HG02571 (cell line): Measurements from ENCODE around the gene IER3.
A peak's percentile ranks its signal among the peaks of the same experiment; 100 is the strongest.

ENCODE experiments used
- ATAC-seq: cut with Tn5 transposase; IDR thresholded peaks from one replicate; pipeline ENCODE4 v1.9.1; 2021; ENCODE audit warnings: mild to moderate bottlenecking, moderate library complexity; ENCODE audit not compliant: unreplicated experiment

Gene IER3

DNA sequence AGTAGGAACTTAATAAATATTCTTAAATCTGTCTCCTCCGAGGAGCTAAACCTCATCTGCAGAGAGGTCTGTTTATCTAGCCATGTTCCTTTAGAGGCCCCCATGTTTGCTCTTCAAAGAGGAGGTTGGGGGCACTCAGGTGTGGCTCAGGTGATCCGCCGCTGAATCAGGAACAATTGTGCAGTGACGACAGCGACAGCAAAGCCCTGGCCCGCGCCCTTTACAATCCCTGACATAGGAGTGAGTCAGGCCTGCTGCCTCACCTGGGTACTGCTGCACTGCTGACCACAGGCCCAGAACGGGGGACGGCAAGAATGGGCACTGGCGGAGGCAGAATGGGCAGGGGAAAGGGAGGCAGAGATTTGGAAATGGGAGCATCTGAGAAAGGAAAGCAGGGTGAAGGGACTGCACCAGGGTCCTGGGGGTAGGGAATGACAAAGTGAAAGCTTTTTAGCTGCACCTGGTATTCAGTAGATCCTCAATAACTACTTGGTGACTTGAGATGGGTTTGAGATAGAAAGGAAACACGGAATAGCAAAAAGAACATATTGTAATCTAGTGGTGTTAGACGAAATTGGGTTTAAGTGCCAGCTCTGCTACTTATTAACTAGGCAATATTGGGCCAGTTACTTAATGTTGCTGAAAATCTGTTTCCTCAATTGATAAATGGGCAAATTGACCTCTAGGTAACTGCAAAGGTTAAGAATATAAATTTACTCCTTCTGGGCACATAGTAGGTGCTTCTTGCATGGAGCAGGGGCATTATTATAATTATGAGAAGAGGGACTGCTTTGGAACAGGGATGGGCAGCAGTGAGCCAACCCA is 5.4 kb upstream of the IER3 start:
- ATAC-seq = no peak

DNA sequence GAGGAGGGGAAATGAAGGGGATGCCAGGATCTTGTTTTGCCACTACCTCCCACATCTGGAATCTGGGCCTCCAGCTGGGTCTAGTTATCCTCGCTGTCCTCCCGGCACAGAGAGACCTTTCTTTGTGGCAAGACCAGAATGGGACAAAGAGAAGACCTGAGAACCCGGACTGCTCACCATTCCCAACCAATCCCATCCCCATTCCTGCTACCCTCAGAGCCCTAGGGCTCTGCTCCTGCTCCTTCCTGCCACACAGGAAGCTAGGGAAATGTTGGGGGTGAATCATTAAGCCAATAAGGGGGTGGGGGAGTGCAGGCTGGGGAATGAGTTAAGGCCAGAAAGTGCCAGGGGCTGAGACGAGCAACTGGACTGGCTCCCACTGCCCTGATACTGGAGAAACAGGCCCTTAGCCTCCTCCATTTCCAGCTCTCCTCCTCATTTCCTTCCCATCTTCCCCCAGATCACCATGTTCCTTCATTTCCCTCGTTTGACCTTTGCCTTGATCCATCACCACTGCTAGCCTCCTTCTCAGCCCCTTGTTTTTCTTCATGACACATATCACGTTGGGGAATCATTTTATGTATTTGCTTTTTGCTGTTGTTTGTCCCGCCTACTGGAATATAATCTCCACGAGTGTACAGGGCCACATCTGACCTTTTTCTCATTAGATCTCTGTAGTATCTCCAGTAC is 4.6 kb upstream of the IER3 start:
- no peak for ATAC-seq

DNA sequence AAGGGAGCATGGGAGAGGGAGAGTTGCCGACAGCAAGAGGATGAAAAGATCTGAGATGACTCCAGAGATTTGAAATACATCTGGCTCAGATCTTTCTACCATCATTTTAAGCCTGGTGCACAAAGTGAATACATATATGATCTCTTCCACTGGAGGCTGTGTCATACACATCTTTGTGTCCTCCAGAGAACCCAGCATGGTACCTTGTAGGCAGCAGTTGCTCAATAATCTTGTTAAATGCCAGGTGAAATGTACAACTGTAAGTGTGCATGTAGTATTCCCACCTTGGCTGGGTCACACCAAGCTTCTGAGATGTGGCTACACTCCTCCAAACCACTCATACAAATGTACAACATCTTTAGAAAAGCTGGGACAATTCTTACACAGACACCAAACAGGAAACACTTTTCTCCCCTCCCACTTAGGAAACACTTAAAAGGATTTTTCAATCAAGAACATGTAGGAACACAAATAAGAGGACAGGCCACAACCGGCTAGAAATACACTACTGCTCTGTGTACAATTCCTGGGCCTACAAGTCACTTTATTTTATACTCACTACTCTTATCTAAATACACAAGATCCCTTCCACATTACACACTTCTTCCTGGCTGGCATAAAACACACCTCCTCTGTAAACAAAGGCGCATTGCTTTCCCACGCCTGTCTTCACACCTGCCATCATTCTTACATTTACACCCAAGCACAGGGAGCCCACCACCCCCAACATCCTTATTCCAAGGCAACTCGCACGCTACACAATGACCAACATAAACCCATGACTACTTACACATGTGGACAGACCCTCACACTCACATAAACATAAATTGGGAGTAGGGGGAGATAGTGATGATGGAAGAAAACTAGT is 3.8 kb upstream of the IER3 start:
- ATAC-seq = no peak

DNA sequence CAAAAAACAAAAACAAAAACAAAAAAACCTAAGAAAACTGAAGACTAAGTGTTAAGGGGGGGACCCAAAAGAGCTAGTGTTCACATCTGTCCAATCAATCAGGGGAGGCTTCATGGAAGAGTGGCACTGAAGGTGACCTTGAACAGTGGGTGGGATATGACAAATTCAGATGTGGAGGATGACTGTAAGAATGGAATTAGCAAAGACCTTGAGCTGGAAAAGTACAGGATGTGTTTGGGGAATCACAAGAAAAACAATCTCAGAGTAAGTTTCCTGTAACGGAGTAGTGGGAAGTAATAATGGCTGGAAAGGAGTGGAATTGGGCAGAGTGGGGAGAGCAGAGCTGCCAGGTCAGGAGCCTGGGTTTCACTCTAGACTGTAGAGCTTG is 2.9 kb upstream of the IER3 start:
- ATAC-seq = no peak

DNA sequence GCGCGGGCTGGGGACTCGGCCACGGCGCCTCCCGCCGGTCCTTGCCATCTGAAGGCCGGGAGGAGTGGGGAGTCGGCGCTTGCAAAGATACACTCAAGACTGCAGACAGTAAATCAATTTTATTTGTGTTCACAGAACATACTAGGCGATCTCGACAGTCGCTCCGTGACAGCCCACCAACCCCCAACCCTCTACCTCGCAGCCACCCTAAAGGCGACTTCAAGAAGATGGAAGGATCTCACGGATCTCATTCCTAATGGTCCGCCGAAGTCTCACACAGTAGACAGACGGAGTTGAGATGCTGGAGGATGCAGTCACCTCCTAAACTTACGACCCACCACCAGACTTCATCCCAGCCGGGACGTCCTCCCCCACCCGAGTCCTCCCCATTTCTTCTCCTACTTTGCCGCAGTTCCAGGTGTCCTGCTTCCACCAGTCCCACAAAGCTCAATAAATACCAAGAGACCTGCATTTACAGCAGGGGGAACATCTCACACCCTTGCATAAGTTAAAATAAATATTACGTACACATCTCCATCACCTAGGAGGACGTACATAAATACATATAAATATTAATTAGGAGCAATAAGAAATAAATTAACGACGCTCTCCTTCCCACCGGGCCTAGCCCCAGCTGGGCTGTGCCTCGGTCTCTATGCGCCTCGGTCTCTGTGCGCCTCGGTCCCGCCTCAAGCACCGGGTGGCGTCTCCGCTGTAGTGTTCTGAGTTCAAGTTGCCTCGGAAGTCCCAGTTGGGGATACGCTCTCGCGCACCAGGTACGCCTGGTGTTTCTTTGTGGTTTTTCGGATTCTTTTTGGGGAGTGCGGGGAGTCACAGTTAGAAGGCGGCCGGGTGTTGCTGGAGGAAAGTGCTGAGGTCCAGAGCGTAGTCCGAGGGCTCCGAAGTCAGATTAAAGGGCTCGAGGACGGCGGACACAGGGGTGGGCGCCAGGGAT is 971 bp downstream of the IER3 start:
- peak; percentile 20 for ATAC-seq

DNA sequence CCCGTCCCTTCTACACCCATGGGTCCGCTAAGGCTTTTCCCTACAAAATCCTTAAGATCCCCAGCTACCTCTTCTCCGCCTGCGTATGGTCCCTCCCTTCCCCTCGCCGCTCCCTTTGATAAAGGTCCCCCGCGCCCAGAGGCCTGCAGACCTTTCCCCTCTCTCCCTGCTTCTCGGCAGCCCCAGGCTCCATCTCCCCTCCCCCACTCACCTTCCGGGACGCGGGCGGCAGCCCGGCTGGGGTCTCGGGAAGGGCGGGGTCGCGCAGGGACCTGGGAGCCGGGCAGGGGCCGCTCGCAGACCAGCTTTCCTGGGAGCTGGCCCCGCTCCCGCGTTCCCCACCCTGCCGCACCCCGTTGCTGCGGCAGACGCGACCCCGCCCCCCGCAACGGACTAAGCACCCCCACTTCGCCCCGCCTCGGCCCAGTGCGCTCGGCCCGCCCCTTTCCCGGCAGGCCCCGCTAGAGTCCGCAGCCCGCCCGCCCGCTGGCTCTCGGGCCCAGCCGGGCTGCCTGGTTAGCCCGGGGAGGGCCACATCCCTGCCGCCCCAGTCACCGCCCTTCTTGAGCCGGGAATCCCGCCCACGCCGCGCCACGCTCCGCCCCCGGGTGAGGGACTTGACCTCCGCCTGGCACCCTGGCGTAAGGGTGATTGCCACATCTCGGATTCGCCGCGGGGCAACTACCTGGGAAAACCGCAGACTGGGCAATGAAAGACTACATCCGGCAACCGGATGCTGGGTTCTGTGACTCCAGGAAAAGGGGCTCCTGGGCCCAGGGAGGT is 1.8 kb downstream of the IER3 start, which contains the start of gene FLOT1:
TSS of gene FLOT1 (minus strand) at position 372 of the 783 bp plus-strand sequence. CDS start 498 bp downstream, outside the sequence.
- ATAC-seq = peak; percentile 67

DNA sequence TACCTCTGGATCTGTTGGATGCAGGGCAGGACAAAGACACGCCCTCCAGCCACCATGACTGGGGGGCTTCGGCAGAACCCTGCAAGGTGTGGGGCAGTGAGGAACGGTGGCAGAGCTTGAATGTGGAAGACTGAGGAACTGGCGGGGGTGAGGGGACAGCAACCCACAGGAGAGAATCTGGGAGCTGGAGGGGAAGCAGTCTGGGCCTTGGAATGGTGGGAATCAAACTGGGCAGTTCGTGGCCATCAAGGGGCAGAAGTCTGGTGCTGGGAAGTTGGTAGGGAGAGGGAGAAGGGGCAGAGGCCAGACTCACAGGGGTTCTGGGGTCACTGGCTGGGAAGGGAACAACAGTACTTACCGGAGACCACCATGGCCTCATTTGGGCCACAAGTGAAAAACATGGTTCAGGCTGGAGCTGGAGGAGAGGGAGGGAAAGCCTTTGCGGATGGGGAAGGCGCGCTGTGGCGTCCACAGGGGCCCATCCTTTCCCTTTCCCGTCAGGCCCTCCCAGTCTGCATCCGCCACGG is 2.5 kb downstream of the IER3 start:
- no peak for ATAC-seq

DNA sequence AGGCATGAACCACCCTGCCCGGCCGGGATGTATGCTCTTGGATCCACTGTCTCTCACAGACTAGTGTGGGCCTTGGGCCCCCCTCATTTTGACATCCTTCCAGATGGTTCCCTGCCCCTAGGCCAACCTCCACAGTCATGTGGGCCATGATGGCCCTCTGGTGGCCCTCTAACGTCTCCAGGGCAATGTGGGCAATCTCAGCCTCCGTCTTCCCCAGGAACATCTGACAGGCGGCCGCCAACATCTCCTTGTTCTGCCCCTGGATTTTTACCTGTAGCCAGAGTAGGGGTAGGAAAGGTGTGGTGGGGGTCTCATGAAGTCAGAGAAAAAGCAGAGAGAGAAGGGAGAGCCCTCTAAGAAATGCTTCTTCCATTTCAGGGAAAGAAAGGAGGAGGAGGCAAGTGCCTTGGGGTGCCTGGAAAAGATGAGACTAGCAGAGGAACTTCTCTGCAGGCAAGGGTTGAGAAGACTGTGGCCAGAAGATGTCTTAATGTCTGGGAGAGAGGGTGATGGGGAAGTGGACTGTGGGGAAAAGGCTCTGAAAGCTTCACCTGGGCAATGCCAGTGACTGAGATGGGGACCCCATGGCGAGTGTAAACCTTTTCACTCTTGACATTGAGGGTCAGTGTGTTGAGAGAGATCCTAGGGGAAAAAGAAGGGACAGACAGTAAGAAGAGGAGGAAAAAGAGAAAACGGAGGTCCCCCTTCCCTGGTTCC is 3.1 kb downstream of the IER3 start:
- ATAC-seq = no peak

DNA sequence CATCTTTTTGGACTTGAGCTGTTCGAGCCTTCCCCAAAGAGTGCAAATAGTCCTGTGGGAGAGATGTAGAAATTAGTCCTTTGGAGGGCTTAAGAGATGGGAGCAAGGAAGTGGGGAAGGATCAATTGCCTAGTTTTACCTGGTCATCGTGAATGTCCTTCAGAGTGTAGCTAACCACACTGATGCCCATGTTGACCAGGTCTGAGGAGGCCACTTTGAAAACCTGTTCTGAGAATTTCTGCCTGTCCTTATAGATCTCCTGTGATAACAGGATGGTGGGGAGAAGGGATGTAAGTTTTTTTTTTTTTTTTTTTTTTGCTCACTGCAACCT is 3.8 kb downstream of the IER3 start:
- no peak for ATAC-seq

DNA sequence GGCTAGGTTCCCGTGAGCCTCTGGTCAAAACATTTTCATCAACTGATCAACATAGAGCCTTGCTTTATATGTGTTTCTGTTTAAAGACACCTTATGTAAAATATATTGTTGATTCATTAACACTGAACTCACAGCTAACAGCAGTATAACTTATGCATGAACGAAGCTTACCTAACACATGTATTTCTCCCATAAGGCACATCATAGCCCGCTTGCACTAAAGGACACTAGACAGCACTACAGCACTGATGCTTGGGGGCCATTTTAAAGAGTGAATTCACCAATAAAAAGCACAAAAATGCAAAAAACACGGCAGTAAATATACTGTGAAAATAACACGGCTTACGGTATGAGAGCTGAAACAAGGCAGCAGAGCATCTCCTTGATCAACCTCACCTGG is 5.8 kb downstream of the IER3 start:
- no peak for ATAC-seq

DNA sequence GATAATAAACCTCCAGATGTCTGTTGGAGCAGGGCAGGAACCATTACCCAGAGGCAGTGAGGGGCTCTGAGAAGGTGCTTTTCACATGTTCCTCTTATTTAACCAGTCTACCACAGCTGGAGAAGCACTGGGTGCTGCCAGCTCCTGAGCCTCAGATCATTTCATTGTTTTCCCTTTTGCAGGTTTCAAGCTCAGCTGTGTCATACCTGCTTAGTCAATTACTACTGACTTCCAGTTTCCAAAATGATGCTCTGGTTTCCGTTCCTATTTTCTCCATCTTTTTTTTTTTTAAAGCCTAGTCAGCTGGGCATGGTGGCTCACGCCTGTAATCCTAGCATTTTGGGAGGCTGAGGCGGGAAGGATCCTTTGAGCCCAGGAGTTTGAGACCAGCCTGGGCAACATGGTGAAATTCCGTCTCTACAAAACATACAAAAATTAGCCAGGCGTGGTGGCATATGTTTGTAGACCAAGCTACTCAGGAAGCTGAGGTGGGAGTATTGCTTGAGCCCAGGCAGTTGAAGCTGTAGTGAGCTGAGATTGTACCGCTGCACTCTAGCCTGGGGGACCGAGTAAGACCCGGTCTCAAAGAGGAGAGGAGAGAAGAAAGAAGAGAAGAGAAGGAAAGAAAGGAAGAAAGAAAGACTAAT is 8.6 kb downstream of the IER3 start:
- ATAC-seq = no peak

DNA sequence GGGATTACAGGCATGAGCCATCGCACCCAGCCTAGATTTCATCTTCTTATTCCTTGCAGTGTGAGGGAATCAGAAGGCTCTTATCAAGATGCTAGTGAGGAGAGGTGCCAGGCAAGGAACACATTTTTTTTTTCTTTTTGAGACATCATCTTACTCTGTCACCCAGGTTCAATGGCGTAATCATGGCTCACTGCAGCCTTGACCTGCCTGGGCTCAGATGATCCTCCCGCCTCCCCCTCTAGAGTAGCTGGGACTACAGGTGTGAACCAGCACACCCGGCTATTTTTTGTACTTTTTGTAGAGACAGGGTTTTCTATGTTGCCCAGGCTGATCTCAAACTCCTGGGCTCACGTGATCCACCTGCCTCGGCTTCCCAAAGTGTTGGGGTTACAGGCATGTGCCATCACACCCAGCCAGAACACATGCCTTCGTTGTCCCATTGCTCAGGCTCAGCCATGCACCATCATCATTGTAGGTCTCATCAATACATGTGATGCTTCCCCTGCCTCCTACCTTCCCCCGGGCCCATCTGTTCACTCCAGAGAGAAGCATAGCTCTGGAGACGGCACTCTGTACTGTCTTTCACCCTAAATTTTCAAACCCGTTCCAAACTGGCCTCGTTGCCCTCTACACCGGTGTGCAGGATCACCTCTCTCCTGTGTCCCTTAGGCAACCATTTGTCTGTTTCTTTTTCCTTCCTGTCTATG is 12.0 kb downstream of the IER3 start:
- ATAC-seq = no peak

DNA sequence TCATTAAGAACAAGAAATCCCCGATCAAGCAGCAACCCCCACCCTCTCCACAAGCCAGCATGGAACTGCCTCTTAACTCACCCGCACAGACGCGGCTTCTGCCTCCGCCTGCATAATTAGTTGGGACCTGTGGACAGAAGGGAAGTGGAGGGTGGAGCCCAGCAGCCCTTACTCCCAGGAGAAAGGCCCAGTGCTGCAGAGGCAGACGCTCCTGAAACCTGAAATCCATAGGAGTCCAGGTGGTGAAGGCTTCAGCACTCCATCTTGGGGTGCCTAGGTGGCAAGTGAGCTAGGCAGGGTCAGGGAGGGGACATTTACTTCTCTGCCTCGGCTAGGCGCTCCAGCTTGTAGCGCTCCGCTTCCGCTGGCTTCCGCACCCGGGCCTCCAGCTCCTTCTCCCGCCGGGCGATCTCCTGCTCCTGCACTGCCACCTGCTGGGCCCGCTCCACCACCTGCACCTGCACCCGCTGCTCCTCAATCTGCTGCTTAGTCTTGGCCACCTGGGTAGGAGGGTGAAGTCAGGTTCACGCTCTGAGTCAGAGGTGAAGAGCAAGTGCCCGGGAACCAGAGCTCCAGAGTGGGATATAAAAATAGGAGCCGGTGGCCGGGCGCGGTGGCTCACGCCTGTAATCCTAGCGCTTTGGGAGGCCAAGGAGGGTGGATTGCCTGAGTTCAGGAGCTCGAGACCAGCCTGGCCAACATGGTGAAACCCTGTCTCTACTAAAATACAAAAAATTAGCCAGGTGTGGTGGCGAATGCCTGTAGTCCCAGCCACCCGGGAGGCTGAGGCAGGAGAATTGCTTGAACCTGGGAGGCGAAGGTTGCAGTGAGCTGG is 13.5 kb downstream of the IER3 start:
- ATAC-seq = no peak

DNA sequence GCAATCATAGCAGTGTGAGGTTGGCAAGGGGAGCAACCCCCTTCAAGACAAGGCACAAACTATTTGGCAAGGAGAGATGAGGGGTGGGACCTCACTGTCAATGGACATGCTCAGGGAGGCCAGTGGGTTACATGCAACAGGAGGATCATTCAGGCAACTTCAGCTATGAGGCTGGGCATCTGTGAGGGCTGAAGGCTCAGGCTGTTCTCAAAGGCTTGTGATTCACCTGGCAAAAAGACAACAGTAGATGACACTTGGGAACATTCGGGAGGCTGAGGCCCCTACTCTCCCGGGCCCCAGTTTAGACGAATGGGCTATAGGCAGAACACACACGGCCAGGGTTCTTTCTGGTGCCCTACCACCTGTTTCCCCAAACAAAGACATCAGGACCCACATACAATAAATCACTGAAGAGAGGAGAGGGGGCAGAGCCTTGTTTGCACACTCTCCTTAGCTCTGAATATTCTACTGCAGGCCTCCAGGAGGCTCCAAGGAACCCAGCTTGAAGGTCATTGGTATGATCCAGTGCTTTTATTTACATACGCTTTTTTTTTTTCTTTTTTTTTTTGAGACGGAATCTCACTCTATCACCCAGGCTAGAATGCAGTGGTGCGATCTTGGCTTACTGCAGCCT is 16.3 kb downstream of the IER3 start:
- ATAC-seq = no peak

DNA sequence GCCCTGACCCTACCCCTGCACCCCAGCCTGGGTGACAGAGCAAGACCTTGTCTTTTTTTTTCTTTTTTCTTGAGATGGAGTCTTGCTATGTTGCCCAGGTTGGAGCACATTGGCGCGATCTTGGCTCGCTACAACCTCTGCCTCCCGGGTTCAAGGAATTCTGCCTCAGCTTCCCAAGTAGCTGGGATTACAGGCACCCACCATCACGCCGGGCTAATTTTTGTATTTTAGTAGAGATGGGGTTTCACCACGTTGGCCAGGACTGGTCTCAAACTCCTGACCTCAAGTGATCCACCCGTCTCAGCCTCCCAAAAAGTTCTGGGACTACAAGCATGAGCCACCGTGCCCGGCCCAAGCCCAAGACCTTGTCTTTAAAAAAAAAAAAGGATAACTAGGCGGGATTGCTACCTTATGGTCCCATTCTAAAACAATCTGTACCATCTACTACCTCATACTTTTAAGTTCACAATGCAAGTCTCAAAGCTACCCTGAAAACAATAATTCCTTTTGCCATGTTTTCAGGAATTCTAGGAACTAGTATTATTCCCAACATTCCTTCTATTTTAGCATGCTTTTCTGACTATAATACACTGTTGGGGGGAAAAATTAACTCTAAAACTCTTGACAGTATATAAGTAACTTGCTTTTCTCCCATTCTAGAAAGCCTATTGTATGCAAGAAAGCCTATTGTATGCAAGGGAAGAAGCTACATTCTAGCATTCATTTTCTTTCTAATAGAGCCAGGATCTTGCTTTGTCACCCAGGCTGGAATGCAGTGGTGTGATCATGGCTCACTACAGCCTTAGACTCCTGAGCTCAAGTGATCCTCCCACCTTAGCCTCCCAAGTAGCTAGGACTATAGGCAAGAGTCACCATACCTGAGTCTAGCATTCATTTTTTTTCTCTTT is 17.6 kb downstream of the IER3 start:
- ATAC-seq = no peak
